Neutrophil (primary cell): Measurements from ENCODE around the gene BCCIP.

ENCODE experiments used
- H3K27ac ChIP-seq: fragments of 200-600 bp; sonication (generic); 2 replicates; pipeline ENCODE4 v1.5.1; 2016; ENCODE audit warnings: mild to moderate bottlenecking, moderate library complexity
- H3K27me3 ChIP-seq: fragments of 200-600 bp; sonication (generic); 2 replicates; pipeline ENCODE4 v1.6.0; 2016; ENCODE audit warnings: mild to moderate bottlenecking
- H3K36me3 ChIP-seq: fragments of 200-600 bp; sonication (generic); 2 replicates; pipeline ENCODE4 v1.5.1; 2017
- H3K4me1 ChIP-seq, 2 experiments: fragments of 200-600 bp in 1 of 2; sonication (generic) in 1 of 2; 1 replicate in 1 of 2; 2 replicates in 1 of 2; pipeline versions ENCODE4 v1.5.1 to v1.6.1; 2013 to 2016; ENCODE audit warnings: low read depth in 1 of 2, low read length in 1 of 2, mild to moderate bottlenecking in 1 of 2, moderate library complexity in 1 of 2; ENCODE audit not compliant: control insufficient read depth in 1 of 2, insufficient read depth in 1 of 2
- H3K4me3 ChIP-seq, 2 experiments: fragments of 200-600 bp in 1 of 2; sonication (generic) in 1 of 2; 1 replicate in 1 of 2; 2 replicates in 1 of 2; pipeline ENCODE4 v1.5.1; 2013 to 2016; ENCODE audit warnings: low read depth in 1 of 2, low read length in 1 of 2, mild to moderate bottlenecking in 1 of 2, moderate library complexity in 1 of 2
- H3K9me3 ChIP-seq: fragments of 200-600 bp; sonication (generic); 2 replicates; pipeline ENCODE4 v1.5.1; 2016
- CTCF ChIP-seq: fragments of 200-600 bp; sonication (generic); IDR thresholded peaks from 2 replicates; pipeline ENCODE4 v1.5.1; 2016; ENCODE audit warnings: antibody characterized with exemption

BCCIP gene

GRCh38 chr10:125783408-125783807, 39.9 kb upstream of the BCCIP start:
- Histone ChIP-seq H3K27me3 (no peaks in the 10 kb centered on the region), H3K36me3 (no peaks in the 10 kb centered on the region), H3K9me3 (no peaks in the 10 kb centered on the region), H3K27ac (no peak overlapping the region), H3K4me1 (peaks cover 4 to 5% of the 10 kb centered on the region in 2 experiments), H3K4me3 (no peak overlapping the region)
- no peak for TF ChIP-seq CTCF

GRCh38 chr10:125783957-125784356, 39.4 kb upstream of the BCCIP start:
- Histone ChIP-seq H3K4me1 (peaks cover 6 to 9% of the 10 kb centered on the region in 2 experiments), H3K27ac (no peak overlapping the region), H3K9me3 (no peaks in the 10 kb centered on the region), H3K4me3 (no peak overlapping the region), H3K27me3 (no peaks in the 10 kb centered on the region), H3K36me3 (no peaks in the 10 kb centered on the region)
- no peak for TF ChIP-seq CTCF

GRCh38 chr10:125785791-125786190, 37.6 kb upstream of the BCCIP start:
- no peak overlapping the region for H3K4me3 ChIP-seq
- TF ChIP-seq CTCF: no peak
- no peak overlapping the region for H3K27ac ChIP-seq
- no peaks in the 10 kb centered on the region for H3K36me3 ChIP-seq
- H3K4me1 ChIP-seq: peaks cover 6 to 9% of the 10 kb centered on the region in 2 experiments
- H3K27me3 ChIP-seq: no peaks in the 10 kb centered on the region
- no peaks in the 10 kb centered on the region for H3K9me3 ChIP-seq

GRCh38 chr10:125788156-125789034, 35.0 kb upstream of the BCCIP start:
- no peak for TF ChIP-seq CTCF
- Histone ChIP-seq H3K4me3 (no peak overlapping the region), H3K4me1 (peaks cover 6 to 9% of the 10 kb centered on the region in 2 experiments), H3K27me3 (no peaks in the 10 kb centered on the region), H3K9me3 (no peaks in the 10 kb centered on the region), H3K27ac (no peak overlapping the region), H3K36me3 (peaks cover 16% of the 10 kb centered on the region)

- H3K9me3 ChIP-seq: no peaks in the 10 kb centered on the region
- no peak for TF ChIP-seq CTCF
- H3K36me3 ChIP-seq: peaks cover 45% of the 10 kb centered on the region
- H3K27me3 ChIP-seq: no peaks in the 10 kb centered on the region
- H3K4me3 ChIP-seq: no peak overlapping the region
- peaks cover 6 to 9% of the 10 kb centered on the region in 2 experiments for H3K4me1 ChIP-seq
- no peak overlapping the region for H3K27ac ChIP-seq
These were observed 30.7 kb upstream of the BCCIP start for GRCh38 chr10:125792342-125793300.
